ENCODE results near the gene RPUSD1.

Gene RPUSD1

GRCh38 chr16:795580-796229 is 7.5 kb upstream of the RPUSD1 start:
- H3K27ac ChIP-seq = no peak overlapping the region
- H3K9me3 ChIP-seq (ENCODE audit: severe bottlenecking) = no peaks in the 10 kb centered on the region
- H3K27me3 ChIP-seq (ENCODE audit: insufficient read depth, low read depth, severe bottlenecking) = no peaks in the 10 kb centered on the region
- no peak for DNase-seq
- peaks cover 54% of the 10 kb centered on the region for H3K36me3 ChIP-seq
- no peak for TF ChIP-seq CTCF (IDR thresholded peaks at IDR 0.05; ENCODE audit: low read depth, low read length)
- H3K4me3 ChIP-seq (ENCODE audit: low read depth, low read length) = no peak overlapping the region

- DNase-seq = peak; percentile 76
- peak; percentile 50 for TF ChIP-seq CTCF (IDR thresholded peaks at IDR 0.05; ENCODE audit: low read depth, low read length)
- H3K9me3 ChIP-seq (ENCODE audit: severe bottlenecking) = no peaks in the 10 kb centered on the region
These were observed 6.8 kb upstream of the RPUSD1 start for GRCh38 chr16:794853-795466.

GRCh38 chr16:794091-794822 is 6.1 kb upstream of the RPUSD1 start:
- Histone ChIP-seq H3K4me3 (ENCODE audit: low read depth, low read length) (peak overlapping the region; percentile 19), H3K27me3 (ENCODE audit: insufficient read depth, low read depth, severe bottlenecking) (no peaks in the 10 kb centered on the region), H3K36me3 (peaks cover 68% of the 10 kb centered on the region), H3K27ac (peak overlapping the region; percentile 88), H3K9me3 (ENCODE audit: severe bottlenecking) (no peaks in the 10 kb centered on the region)
- DNase-seq = peak; percentile 94
- no peak for TF ChIP-seq CTCF (IDR thresholded peaks at IDR 0.05; ENCODE audit: low read depth, low read length)

More at GRCh38 chr16:794853-795466, 6.8 kb upstream of the RPUSD1 start:
- Histone ChIP-seq H3K4me3 (ENCODE audit: low read depth, low read length) (peak overlapping the region; percentile 19), H3K36me3 (peaks cover 61% of the 10 kb centered on the region), H3K27ac (peak overlapping the region; percentile 88), H3K27me3 (ENCODE audit: insufficient read depth, low read depth, severe bottlenecking) (no peaks in the 10 kb centered on the region)

- no peak for TF ChIP-seq CTCF (IDR thresholded peaks at IDR 0.05; ENCODE audit: low read depth, low read length)
- no peak for DNase-seq
- Histone ChIP-seq H3K36me3 (peaks cover 67% of the 10 kb centered on the region), H3K27me3 (ENCODE audit: insufficient read depth, low read depth, severe bottlenecking) (no peaks in the 10 kb centered on the region), H3K27ac (peak overlapping the region; percentile 88), H3K9me3 (ENCODE audit: severe bottlenecking) (no peaks in the 10 kb centered on the region), H3K4me3 (ENCODE audit: low read depth, low read length) (no peak overlapping the region)
These were observed 5.2 kb upstream of the RPUSD1 start for GRCh38 chr16:793414-793813.

- no peak for TF ChIP-seq CTCF (IDR thresholded peaks at IDR 0.05; ENCODE audit: low read depth, low read length)
- no peak overlapping the region for H3K27ac ChIP-seq
- no peaks in the 10 kb centered on the region for H3K27me3 ChIP-seq (ENCODE audit: insufficient read depth, low read depth, severe bottlenecking)
- DNase-seq = no peak
- no peaks in the 10 kb centered on the region for H3K9me3 ChIP-seq (ENCODE audit: severe bottlenecking)
- peaks cover 64% of the 10 kb centered on the region for H3K36me3 ChIP-seq
- H3K4me3 ChIP-seq (ENCODE audit: low read depth, low read length) = no peak overlapping the region
These were observed 4.2 kb upstream of the RPUSD1 start for GRCh38 chr16:792221-792995.

Measured in WERI-Rb-1 (cell line).